Peyer's patch (tissue), 4 donors: Measurements from ENCODE around the gene MMADHC.

Experiments used
- CTCF ChIP-seq, 6 experiments: fragments of 450-650 bp in 4 of 6; fragments of 200-600 bp in 2 of 6; sonication (generic) in 1 of 6; IDR thresholded peaks; one replicate each; pipeline ENCODE4 v1.5.1; 2017 to 2019; ENCODE audit warnings: antibody characterized with exemption in 6 of 6, mild to moderate bottlenecking in 3 of 6, moderate library complexity in 1 of 6
- POLR2A ChIP-seq, 2 donors: fragments of 450-650 bp; IDR thresholded peaks; one replicate each; pipeline ENCODE4 v1.5.1; 2017; ENCODE audit warnings: antibody characterized with exemption in 2 of 2, mild to moderate bottlenecking in 2 of 2, moderate library complexity in 2 of 2

GRCh38 chr2:149585166-149585885 is 2.2 kb downstream of the MMADHC start:
- TF ChIP-seq CTCF (IDR thresholded peaks at IDR 0.05), result no peak
- TF ChIP-seq POLR2A (IDR thresholded peaks at IDR 0.05), result no peak
